ENCODE measurements around the gene GRK3.

DNA sequence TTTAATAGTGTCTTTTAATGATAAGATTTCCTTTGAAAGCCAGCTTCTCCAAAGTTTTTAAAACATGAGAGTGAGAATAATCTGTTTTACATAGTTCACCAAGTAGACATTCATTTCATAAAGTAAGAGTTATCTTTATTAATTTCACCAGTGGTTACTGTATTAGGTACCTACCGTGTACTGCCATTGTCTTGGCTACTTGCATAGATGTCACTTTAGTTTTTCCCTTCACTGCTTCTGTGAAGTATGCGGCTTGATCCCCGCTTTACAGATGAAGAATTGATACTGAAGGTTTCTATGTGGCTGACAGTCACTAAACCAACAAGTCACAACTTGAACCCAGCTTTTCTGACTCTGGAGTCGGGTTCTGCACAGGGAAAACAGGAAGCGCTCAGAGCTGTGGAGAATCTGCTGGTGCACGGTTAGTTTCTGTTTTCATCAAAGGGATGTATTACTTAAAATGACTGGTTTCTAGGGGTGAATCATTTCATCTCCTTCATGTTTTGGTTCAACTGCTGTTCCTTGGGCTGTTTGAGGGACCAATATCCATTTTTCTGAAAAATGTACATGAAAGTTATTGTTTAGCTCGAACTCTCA is 138.2 kb downstream of the GRK3 start:
- TF ChIP-seq, protein P1, sequence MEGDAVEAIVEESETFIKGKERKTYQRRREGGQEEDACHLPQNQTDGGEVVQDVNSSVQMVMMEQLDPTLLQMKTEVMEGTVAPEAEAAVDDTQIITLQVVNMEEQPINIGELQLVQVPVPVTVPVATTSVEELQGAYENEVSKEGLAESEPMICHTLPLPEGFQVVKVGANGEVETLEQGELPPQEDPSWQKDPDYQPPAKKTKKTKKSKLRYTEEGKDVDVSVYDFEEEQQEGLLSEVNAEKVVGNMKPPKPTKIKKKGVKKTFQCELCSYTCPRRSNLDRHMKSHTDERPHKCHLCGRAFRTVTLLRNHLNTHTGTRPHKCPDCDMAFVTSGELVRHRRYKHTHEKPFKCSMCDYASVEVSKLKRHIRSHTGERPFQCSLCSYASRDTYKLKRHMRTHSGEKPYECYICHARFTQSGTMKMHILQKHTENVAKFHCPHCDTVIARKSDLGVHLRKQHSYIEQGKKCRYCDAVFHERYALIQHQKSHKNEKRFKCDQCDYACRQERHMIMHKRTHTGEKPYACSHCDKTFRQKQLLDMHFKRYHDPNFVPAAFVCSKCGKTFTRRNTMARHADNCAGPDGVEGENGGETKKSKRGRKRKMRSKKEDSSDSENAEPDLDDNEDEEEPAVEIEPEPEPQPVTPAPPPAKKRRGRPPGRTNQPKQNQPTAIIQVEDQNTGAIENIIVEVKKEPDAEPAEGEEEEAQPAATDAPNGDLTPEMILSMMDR (IDR thresholded peaks at IDR 0.05; ENCODE audit: low read length) = no peak
- no peak for TF ChIP-seq EZH2 (IDR thresholded peaks at IDR 0.05; ENCODE audit: borderline replicate concordance, low read length)
